HepG2 (cell line): Measurements from ENCODE around the gene SAPCD1. TPM values are rescaled to one million over a fixed set of nuclear protein-coding genes. Genes with fewer than 3 reads are reported as not detected.

Source experiments
- EP300 ChIP-seq, 3 experiments: sonication (generic) in 1 of 3; formaldehyde crosslinking in 1 of 3; IDR thresholded peaks; 2 replicates each; pipeline versions ENCODE4 v1.5.1 to v1.6.1; 2011 to 2020; ENCODE audit warnings: low read depth in 2 of 3, low read length in 2 of 3, borderline replicate concordance in 1 of 3, improper control_type of control experiment in 1 of 3, mild to moderate bottlenecking in 1 of 3, missing genetic modification reagents in 1 of 3, moderate library complexity in 1 of 3
- GATA4 ChIP-seq: sonication (generic); IDR thresholded peaks from 2 replicates; pipeline ENCODE4 v1.6.1; 2016; ENCODE audit warnings: antibody characterized with exemption, low read depth, borderline replicate concordance
- JARID2 ChIP-seq: sonication (generic); formaldehyde crosslinking; IDR thresholded peaks from 2 replicates; pipeline ENCODE4 v1.8.1; 2023; ENCODE audit warnings: missing genetic modification reagents, inconsistent platforms; ENCODE audit not compliant: insufficient replicate concordance
- KDM4B ChIP-seq: sonication (generic); formaldehyde crosslinking; IDR thresholded peaks from 2 replicates; pipeline ENCODE4 v1.4.0; 2020; ENCODE audit warnings: missing genetic modification reagents
- KDM6A ChIP-seq: IDR thresholded peaks from 2 replicates; pipeline ENCODE4 v1.6.1; 2016; ENCODE audit warnings: low read depth
- MTA1 ChIP-seq: sonication (generic); formaldehyde crosslinking; IDR thresholded peaks from 2 replicates; pipeline ENCODE4 v1.4.0; 2020; ENCODE audit warnings: missing genetic modification reagents, mild to moderate bottlenecking, borderline replicate concordance
- NCOR1 ChIP-seq: fragments of 200-600 bp; sonication (generic); IDR thresholded peaks from 2 replicates; pipeline ENCODE4 v1.7.0; 2017; ENCODE audit warnings: antibody characterized with exemption, low read length, borderline replicate concordance
- SP4 ChIP-seq: sonication (generic); formaldehyde crosslinking; IDR thresholded peaks from 2 replicates; pipeline ENCODE4 v1.8.1; 2023; ENCODE audit warnings: mild to moderate bottlenecking, missing genetic modification reagents
- ZMAT3 ChIP-seq: sonication (generic); formaldehyde crosslinking; conservative IDR thresholded peaks from 2 replicates; pipeline ENCODE4 v1.7.0; 2021; ENCODE audit warnings: missing genetic modification reagents
- ZMYM2 ChIP-seq: sonication (generic); formaldehyde crosslinking; IDR thresholded peaks from 2 replicates; pipeline ENCODE4 v1.8.0; 2022; ENCODE audit warnings: mild to moderate bottlenecking, missing genetic modification reagents
- ZNF224 ChIP-seq: sonication (generic); formaldehyde crosslinking; IDR thresholded peaks from 2 replicates; pipeline ENCODE4 v1.5.0; 2020; ENCODE audit warnings: mild to moderate bottlenecking, missing genetic modification reagents
- ZNF253 ChIP-seq: sonication (generic); formaldehyde crosslinking; IDR thresholded peaks from 2 replicates; pipeline ENCODE4 v1.8.0; 2022; ENCODE audit warnings: mild to moderate bottlenecking, missing genetic modification reagents, borderline replicate concordance
- ZNF329 ChIP-seq: sonication (generic); formaldehyde crosslinking; IDR thresholded peaks from 2 replicates; pipeline ENCODE4 v1.9.0; 2021; ENCODE audit warnings: low read depth, mild to moderate bottlenecking, missing genetic modification reagents
- ZNF569 ChIP-seq: sonication (generic); formaldehyde crosslinking; IDR thresholded peaks from 2 replicates; pipeline ENCODE4 v1.5.0; 2020; ENCODE audit warnings: mild to moderate bottlenecking, missing genetic modification reagents, moderate library complexity, borderline replicate concordance
- ZNF713 ChIP-seq: sonication (generic); formaldehyde crosslinking; IDR thresholded peaks from 2 replicates; pipeline ENCODE4 v1.4.0; 2020; ENCODE audit warnings: mild to moderate bottlenecking, missing genetic modification reagents
- ZNF766 ChIP-seq: sonication (generic); formaldehyde crosslinking; IDR thresholded peaks from 2 replicates; pipeline ENCODE4 v1.5.0; 2020; ENCODE audit warnings: missing genetic modification reagents, borderline replicate concordance
- ZNF879 ChIP-seq: sonication (generic); formaldehyde crosslinking; IDR thresholded peaks from 2 replicates; pipeline ENCODE4 v1.8.1; 2023; ENCODE audit warnings: missing genetic modification reagents
- ZSCAN30 ChIP-seq: sonication (generic); formaldehyde crosslinking; IDR thresholded peaks from 2 replicates; pipeline ENCODE4 v1.5.0; 2020; ENCODE audit warnings: mild to moderate bottlenecking, missing genetic modification reagents
- polyA plus RNA-seq, 8 experiments: library from polyadenylated mRNA; depleted of rRNA in 3 of 8; stranded (reverse) in 7 of 8; unstranded in 1 of 8; fragments of >200 nt; fragmentation: Illumina TruSeq in 4 of 8; extraction: Trizol in 4 of 8; gene quantifications; 2 replicates each; pipeline versions ENCODE4 v1.2.1 to v1.2.3, GENCODE V29; 2011 to 2016; ENCODE audit warnings: low read depth in 4 of 8, missing spikeins in 1 of 8, mixed read lengths in 1 of 8; ENCODE audit not compliant: insufficient read depth in 1 of 8
- total RNA-seq, 5 experiments: library from RNA; depleted of rRNA; stranded (reverse); fragments of >200 nt; fragmentation: Illumina TruSeq; extraction: Trizol; gene quantifications; 2 replicates each; pipeline ENCODE4 v1.2.3, GENCODE V29; 2016; ENCODE audit warnings: low read depth in 1 of 5
- TF ChIP-seq, protein P1 (sequence below): sonication (generic); formaldehyde crosslinking; IDR thresholded peaks from 2 replicates; pipeline ENCODE4 v1.4.0; 2020; ENCODE audit warnings: missing genetic modification reagents, low read depth, mild to moderate bottlenecking, borderline replicate concordance
- TF ChIP-seq, protein P2 (sequence below): sonication (generic); formaldehyde crosslinking; IDR thresholded peaks from 2 replicates; pipeline ENCODE4 v1.4.0; 2020; ENCODE audit warnings: missing genetic modification reagents
- TF ChIP-seq, protein P3 (sequence below): sonication (generic); formaldehyde crosslinking; IDR thresholded peaks from 2 replicates; pipeline ENCODE4 v1.5.1; 2020; ENCODE audit warnings: missing genetic modification reagents, mild to moderate bottlenecking, borderline replicate concordance
- TF ChIP-seq, protein P4 (sequence below): sonication (generic); formaldehyde crosslinking; IDR thresholded peaks from 2 replicates; pipeline ENCODE4 v1.4.0; 2020; ENCODE audit warnings: mild to moderate bottlenecking, low read depth, missing genetic modification reagents
- TF ChIP-seq, protein P5 (sequence below): sonication (generic); formaldehyde crosslinking; IDR thresholded peaks from 2 replicates; pipeline ENCODE4 v1.4.0; 2020; ENCODE audit warnings: low read depth, mild to moderate bottlenecking, missing genetic modification reagents
- TF ChIP-seq, protein P6 (sequence below): sonication (generic); formaldehyde crosslinking; IDR thresholded peaks from 2 replicates; pipeline ENCODE4 v1.5.1; 2020; ENCODE audit warnings: mild to moderate bottlenecking, missing genetic modification reagents, moderate library complexity

Gene SAPCD1
- total and polyA plus RNA-seq, 2 of the 13 experiments (the other 11 are each of a cell fraction or from before 2014, with no cell fraction given): 2.5 to 3.9 TPM

DNA sequence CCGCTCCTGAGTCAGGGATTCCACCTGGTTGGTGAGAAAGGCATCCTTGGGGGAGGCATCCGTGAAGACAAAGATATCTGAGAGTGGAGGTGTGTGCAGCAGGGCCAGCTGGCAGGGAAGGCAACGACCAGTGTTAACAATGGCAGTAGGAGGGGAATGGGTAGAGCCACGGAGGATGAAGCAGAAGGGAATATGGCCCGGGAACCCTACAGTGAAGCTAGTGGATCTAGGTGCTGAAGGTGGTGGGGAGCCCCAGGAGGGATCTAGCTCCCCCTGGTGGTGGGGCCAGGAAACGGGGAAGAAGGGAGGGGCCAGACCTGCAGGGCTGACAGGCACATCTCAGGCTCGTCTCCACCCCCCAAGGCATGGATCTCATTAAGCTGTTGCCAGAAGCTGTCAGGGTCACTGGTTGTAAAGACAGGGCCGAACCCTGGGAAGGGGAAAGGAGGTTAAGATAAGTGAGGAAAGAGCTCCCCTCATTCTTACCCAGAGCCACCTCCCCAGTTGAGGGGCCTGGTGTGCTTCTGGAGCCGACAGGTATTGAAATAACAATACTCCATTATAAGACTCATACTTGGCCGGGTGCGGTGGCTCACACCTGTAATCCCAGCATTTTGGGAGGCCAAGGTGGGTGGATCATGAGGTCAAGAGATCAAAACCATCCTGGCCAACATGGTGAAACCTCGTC lies 7.4 kb downstream of the SAPCD1 start (continued):
- TF ChIP-seq GATA4 (no peak), EP300 (IDR thresholded peaks at IDR 0.05; ENCODE audit: low read depth in 2 of 2, low read length in 2 of 2) (no peak), EP300 (CRISPR knock-in tag; IDR thresholded peaks at IDR 0.05; ENCODE audit: borderline replicate concordance) (0 out of 2 replicates have a peak, but pooled peaks have one; percentile 12), ZNF766 (CRISPR knock-in tag) (no peak), ZNF713 (CRISPR knock-in tag) (no peak), ZNF253 (no peak), KDM6A (CRISPR knock-in tag) (no peak), KDM4B (CRISPR knock-in tag) (peak; percentile 83; the same call in 1 of the 2 replicates), ZNF329 (CRISPR knock-in tag) (no peak), ZNF224 (CRISPR knock-in tag) (no peak), ZSCAN30 (CRISPR knock-in tag) (no peak), ZMAT3 (no peak), SP4 (CRISPR knock-in tag) (peak; percentile 38; the same call in 1 of the 2 replicates), ZNF569 (CRISPR knock-in tag) (no peak), JARID2 (CRISPR knock-in tag) (no peak), ZMYM2 (peak; percentile 77), ZNF879 (CRISPR knock-in tag) (0 out of 2 replicates have a peak, but pooled peaks have one; percentile 35), NCOR1 (no peak), MTA1 (peak; percentile 33; the same call in 1 of the 2 replicates)
- TF ChIP-seq, protein P1, sequence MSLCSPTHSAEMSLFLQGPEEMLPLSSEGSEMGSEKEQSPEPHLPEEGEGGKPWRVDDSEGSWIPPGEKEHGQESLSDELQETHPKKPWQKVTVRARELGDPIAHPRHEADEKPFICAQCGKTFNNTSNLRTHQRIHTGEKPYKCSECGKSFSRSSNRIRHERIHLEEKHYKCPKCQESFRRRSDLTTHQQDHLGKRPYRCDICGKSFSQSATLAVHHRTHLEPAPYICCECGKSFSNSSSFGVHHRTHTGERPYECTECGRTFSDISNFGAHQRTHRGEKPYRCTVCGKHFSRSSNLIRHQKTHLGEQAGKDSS: no peak
- TF ChIP-seq, protein P2, sequence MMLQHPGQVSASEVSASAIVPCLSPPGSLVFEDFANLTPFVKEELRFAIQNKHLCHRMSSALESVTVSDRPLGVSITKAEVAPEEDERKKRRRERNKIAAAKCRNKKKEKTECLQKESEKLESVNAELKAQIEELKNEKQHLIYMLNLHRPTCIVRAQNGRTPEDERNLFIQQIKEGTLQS (CRISPR knock-in tag): 0 out of 2 replicates have a peak, but pooled peaks have one; percentile 15
- TF ChIP-seq, protein P3, sequence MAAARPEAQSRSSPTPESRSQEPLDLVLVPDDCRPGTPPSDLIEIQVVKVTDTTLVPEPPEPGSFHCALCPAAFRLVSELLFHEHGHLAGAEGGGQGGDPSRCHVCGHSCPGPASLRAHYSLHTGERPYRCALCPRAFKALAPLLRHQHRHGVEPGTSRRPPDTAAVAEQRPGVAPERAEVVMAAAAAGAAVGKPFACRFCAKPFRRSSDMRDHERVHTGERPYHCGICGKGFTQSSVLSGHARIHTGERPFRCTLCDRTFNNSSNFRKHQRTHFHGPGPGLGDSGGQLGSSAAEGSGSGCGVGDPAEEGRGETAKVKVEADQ (CRISPR knock-in tag): no peak; the same call in 1 of the 2 replicates
- TF ChIP-seq, protein P4, sequence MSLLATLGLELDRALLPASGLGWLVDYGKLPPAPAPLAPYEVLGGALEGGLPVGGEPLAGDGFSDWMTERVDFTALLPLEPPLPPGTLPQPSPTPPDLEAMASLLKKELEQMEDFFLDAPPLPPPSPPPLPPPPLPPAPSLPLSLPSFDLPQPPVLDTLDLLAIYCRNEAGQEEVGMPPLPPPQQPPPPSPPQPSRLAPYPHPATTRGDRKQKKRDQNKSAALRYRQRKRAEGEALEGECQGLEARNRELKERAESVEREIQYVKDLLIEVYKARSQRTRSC: no peak
- TF ChIP-seq, protein P5, sequence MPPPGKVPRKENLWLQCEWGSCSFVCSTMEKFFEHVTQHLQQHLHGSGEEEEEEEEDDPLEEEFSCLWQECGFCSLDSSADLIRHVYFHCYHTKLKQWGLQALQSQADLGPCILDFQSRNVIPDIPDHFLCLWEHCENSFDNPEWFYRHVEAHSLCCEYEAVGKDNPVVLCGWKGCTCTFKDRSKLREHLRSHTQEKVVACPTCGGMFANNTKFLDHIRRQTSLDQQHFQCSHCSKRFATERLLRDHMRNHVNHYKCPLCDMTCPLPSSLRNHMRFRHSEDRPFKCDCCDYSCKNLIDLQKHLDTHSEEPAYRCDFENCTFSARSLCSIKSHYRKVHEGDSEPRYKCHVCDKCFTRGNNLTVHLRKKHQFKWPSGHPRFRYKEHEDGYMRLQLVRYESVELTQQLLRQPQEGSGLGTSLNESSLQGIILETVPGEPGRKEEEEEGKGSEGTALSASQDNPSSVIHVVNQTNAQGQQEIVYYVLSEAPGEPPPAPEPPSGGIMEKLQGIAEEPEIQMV (CRISPR knock-in tag): peak; percentile 50; the same call in 1 of the 2 replicates
- TF ChIP-seq, protein P6, sequence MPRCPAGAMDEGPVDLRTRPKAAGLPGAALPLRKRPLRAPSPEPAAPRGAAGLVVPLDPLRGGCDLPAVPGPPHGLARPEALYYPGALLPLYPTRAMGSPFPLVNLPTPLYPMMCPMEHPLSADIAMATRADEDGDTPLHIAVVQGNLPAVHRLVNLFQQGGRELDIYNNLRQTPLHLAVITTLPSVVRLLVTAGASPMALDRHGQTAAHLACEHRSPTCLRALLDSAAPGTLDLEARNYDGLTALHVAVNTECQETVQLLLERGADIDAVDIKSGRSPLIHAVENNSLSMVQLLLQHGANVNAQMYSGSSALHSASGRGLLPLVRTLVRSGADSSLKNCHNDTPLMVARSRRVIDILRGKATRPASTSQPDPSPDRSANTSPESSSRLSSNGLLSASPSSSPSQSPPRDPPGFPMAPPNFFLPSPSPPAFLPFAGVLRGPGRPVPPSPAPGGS (CRISPR knock-in tag): no peak
